ENCODE measurements around the gene LMCD1.
A peak's percentile ranks its signal among the peaks of the same experiment; 100 is the strongest.

The LMCD1 gene

GRCh38 chr3:8488411-8488810 lies 13.2 kb upstream of the LMCD1 start:
- no peak for TF ChIP-seq CTCF (IDR thresholded peaks at IDR 0.05; ENCODE audit: low read length, missing control alignments)
- DNase-seq (ENCODE audit: low read depth), result no peak
- no peak overlapping the region for H3K4me3 ChIP-seq (replicated peaks; ENCODE audit: low read depth, low read length)

- TF ChIP-seq CTCF (IDR thresholded peaks at IDR 0.05; ENCODE audit: low read length, missing control alignments), result no peak
Measured at GRCh38 chr3:8488877-8489276, 12.7 kb upstream of the LMCD1 start.

GRCh38 chr3:8489278-8489792 lies 12.3 kb upstream of the LMCD1 start:
- no peak overlapping the region for H3K4me3 ChIP-seq (replicated peaks; ENCODE audit: low read depth, low read length)

More at GRCh38 chr3:8488877-8489276, 12.7 kb upstream of the LMCD1 start:
- DNase-seq (ENCODE audit: low read depth), result no peak
- no peak overlapping the region for H3K4me3 ChIP-seq (replicated peaks; ENCODE audit: low read depth, low read length)

GRCh38 chr3:8490079-8490552 lies 11.5 kb upstream of the LMCD1 start:
- no peak overlapping the region for H3K4me3 ChIP-seq (replicated peaks; ENCODE audit: low read depth, low read length)
- no peak for TF ChIP-seq CTCF (IDR thresholded peaks at IDR 0.05; ENCODE audit: low read length, missing control alignments)
- peak; percentile 88 for DNase-seq (ENCODE audit: low read depth)

More at GRCh38 chr3:8489278-8489792, 12.3 kb upstream of the LMCD1 start:
- no peak for DNase-seq (ENCODE audit: low read depth)
- no peak for TF ChIP-seq CTCF (IDR thresholded peaks at IDR 0.05; ENCODE audit: low read length, missing control alignments)

- DNase-seq (ENCODE audit: low read depth), result no peak
- no peak overlapping the region for H3K4me3 ChIP-seq (replicated peaks; ENCODE audit: low read depth, low read length)
- TF ChIP-seq CTCF (IDR thresholded peaks at IDR 0.05; ENCODE audit: low read length, missing control alignments), result no peak
Measured at GRCh38 chr3:8491271-8492144, 10.1 kb upstream of the LMCD1 start.

GRCh38 chr3:8492744-8493511 lies 8.7 kb upstream of the LMCD1 start:
- DNase-seq (ENCODE audit: low read depth), result no peak
- TF ChIP-seq CTCF (IDR thresholded peaks at IDR 0.05; ENCODE audit: low read length, missing control alignments), result no peak
- no peak overlapping the region for H3K4me3 ChIP-seq (replicated peaks; ENCODE audit: low read depth, low read length)
